HepG2 (cell line): ENCODE measurements around the gene TMEM86B. TPM values are rescaled to one million over a fixed set of nuclear protein-coding genes. Genes with fewer than 3 reads are reported as not detected.
A peak's percentile ranks its signal among the peaks of the same experiment; 100 is the strongest.

Experiments
- GATAD1 ChIP-seq: IDR thresholded peaks from 2 replicates; pipeline ENCODE4 v1.6.1; 2016; ENCODE audit warnings: missing genetic modification reagents, missing compliant biosample characterization
- KDM5B ChIP-seq: sonication (generic); formaldehyde crosslinking; IDR thresholded peaks from 2 replicates; pipeline ENCODE4 v1.4.0; 2020; ENCODE audit warnings: missing genetic modification reagents, mild to moderate bottlenecking, borderline replicate concordance
- KMT2A ChIP-seq: sonication (generic); formaldehyde crosslinking; IDR thresholded peaks from 2 replicates; pipeline ENCODE4 v1.4.0; 2020; ENCODE audit warnings: missing genetic modification reagents
- NR2C2 ChIP-seq: sonication (generic); formaldehyde crosslinking; IDR thresholded peaks from 2 replicates; pipeline ENCODE4 v1.4.0; 2020; ENCODE audit warnings: missing genetic modification reagents, mild to moderate bottlenecking, moderate library complexity, borderline replicate concordance
- NR2F1 ChIP-seq, 2 experiments: fragments of 450-650 bp in 1 of 2; formaldehyde crosslinking in 1 of 2; IDR thresholded peaks; 2 replicates each; pipeline versions ENCODE4 v1.5.0 to v1.6.1; 2016 to 2020; ENCODE audit warnings: mild to moderate bottlenecking in 1 of 2, missing compliant biosample characterization in 1 of 2, missing genetic modification reagents in 1 of 2, moderate library complexity in 1 of 2
- PCBP1 ChIP-seq: fragments of 200-400 bp; formaldehyde crosslinking; IDR thresholded peaks from 2 replicates; pipeline ENCODE4 v1.6.1; 2017; ENCODE audit warnings: mild to moderate bottlenecking, low read depth, low read length, borderline replicate concordance
- SIX4 ChIP-seq: sonication (generic); formaldehyde crosslinking; IDR thresholded peaks from 2 replicates; pipeline ENCODE4 v1.4.0; 2020; ENCODE audit warnings: missing genetic modification reagents
- SMYD3 ChIP-seq: sonication (generic); formaldehyde crosslinking; IDR thresholded peaks from 2 replicates; pipeline ENCODE4 v1.8.1; 2023; ENCODE audit warnings: mild to moderate bottlenecking, missing genetic modification reagents
- THAP11 ChIP-seq: IDR thresholded peaks from 2 replicates; pipeline ENCODE4 v1.6.1; 2016; ENCODE audit warnings: missing biosample characterization, missing genetic modification reagents
- ZFP36L2 ChIP-seq: sonication (generic); formaldehyde crosslinking; IDR thresholded peaks from 2 replicates; pipeline ENCODE4 v1.4.0; 2020; ENCODE audit warnings: missing genetic modification reagents
- ZFY ChIP-seq: sonication (generic); formaldehyde crosslinking; IDR thresholded peaks from 2 replicates; pipeline ENCODE4 v1.4.0; 2020; ENCODE audit warnings: missing genetic modification reagents
- ZMYM4 ChIP-seq: sonication (generic); formaldehyde crosslinking; IDR thresholded peaks from 2 replicates; pipeline ENCODE4 v1.8.1; 2023; ENCODE audit warnings: mild to moderate bottlenecking, missing genetic modification reagents
- ZNF350 ChIP-seq: sonication (generic); formaldehyde crosslinking; IDR thresholded peaks from 2 replicates; pipeline ENCODE4 v1.4.0; 2020; ENCODE audit warnings: mild to moderate bottlenecking, low read depth, missing genetic modification reagents, borderline replicate concordance
- ZNF430 ChIP-seq: sonication (generic); formaldehyde crosslinking; IDR thresholded peaks from 2 replicates; pipeline ENCODE4 v1.9.0; 2021; ENCODE audit warnings: mild to moderate bottlenecking, missing genetic modification reagents
- ZNF563 ChIP-seq: sonication (generic); formaldehyde crosslinking; IDR thresholded peaks from 2 replicates; pipeline ENCODE4 v1.8.0; 2022; ENCODE audit warnings: mild to moderate bottlenecking, moderate library complexity, missing genetic modification reagents
- ZNF619 ChIP-seq: sonication (generic); formaldehyde crosslinking; IDR thresholded peaks from 2 replicates; pipeline ENCODE4 v1.4.0; 2020; ENCODE audit warnings: mild to moderate bottlenecking, missing genetic modification reagents
- polyA plus RNA-seq, 8 experiments: library from polyadenylated mRNA; depleted of rRNA in 3 of 8; stranded (reverse) in 7 of 8; unstranded in 1 of 8; fragments of >200 nt; fragmentation: Illumina TruSeq in 4 of 8; extraction: Trizol in 4 of 8; gene quantifications; 2 replicates each; pipeline versions ENCODE4 v1.2.1 to v1.2.3, GENCODE V29; 2011 to 2016; ENCODE audit warnings: low read depth in 4 of 8, missing spikeins in 1 of 8, mixed read lengths in 1 of 8; ENCODE audit not compliant: insufficient read depth in 1 of 8
- total RNA-seq, 5 experiments: library from RNA; depleted of rRNA; stranded (reverse); fragments of >200 nt; fragmentation: Illumina TruSeq; extraction: Trizol; gene quantifications; 2 replicates each; pipeline ENCODE4 v1.2.3, GENCODE V29; 2016; ENCODE audit warnings: low read depth in 1 of 5
- TF ChIP-seq, protein P1 (sequence below): sonication (generic); formaldehyde crosslinking; IDR thresholded peaks from 2 replicates; pipeline ENCODE4 v1.8.0; 2022; ENCODE audit warnings: mild to moderate bottlenecking, missing genetic modification reagents; ENCODE audit not compliant: insufficient replicate concordance
- TF ChIP-seq, protein P2 (sequence below): IDR thresholded peaks from 2 replicates; pipeline ENCODE4 v1.6.1; 2012; ENCODE audit warnings: low read length, improper control_type of control experiment
- TF ChIP-seq, protein P3 (sequence below): sonication (generic); IDR thresholded peaks from 2 replicates; pipeline ENCODE4 v1.6.1; 2016; ENCODE audit warnings: low read depth, borderline replicate concordance
- TF ChIP-seq, protein P4 (sequence below): sonication (generic); formaldehyde crosslinking; IDR thresholded peaks from 2 replicates; pipeline ENCODE4 v1.8.0; 2022; ENCODE audit warnings: mild to moderate bottlenecking, missing genetic modification reagents, moderate library complexity

TMEM86B gene
- total and polyA plus RNA-seq, 2 of the 13 experiments (the other 11 are each of a cell fraction or from before 2014, with no cell fraction given), result 7.7 to 9.6 TPM

DNA sequence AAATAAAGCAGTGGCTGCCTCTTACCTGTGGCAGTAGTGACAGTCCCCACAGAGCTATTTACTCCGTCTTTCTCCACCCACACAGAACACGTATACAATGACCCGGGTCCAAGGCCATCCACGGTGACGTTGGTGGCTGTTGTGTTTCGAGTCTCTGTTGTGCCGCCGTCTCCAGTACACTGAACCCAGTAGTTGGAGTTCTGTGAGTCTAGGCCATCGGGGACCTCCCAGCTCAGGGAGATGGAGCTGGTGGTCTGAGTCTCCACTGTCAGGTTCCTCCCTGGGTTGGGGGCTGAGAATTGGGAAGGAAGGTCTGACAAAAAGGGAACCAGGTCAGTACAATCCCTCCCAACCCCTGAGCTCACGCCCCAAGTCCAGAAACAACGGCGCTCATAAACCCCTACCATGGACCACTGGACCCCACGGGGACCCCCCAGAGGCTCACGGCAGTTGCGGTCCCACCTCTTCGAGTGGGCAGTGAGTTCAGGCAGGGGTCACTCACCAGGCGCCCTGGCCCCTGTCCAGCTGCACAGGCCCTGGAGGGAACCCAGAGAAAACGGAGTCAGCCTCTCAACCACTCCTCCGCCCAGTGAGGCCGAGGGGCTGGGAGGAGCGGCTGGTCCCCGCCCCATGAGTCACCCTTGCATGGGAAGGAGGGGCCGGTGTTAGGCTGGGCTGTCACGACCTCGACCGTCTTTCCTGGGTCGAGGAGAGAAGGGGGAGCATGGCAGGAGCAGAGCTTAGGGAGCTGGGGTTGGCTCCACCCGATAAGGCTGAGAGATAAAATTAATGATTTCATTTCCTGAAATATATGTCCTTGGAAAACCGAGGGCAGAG lies 21.7 kb downstream of the TMEM86B start (continued):
- TF ChIP-seq, protein P1, sequence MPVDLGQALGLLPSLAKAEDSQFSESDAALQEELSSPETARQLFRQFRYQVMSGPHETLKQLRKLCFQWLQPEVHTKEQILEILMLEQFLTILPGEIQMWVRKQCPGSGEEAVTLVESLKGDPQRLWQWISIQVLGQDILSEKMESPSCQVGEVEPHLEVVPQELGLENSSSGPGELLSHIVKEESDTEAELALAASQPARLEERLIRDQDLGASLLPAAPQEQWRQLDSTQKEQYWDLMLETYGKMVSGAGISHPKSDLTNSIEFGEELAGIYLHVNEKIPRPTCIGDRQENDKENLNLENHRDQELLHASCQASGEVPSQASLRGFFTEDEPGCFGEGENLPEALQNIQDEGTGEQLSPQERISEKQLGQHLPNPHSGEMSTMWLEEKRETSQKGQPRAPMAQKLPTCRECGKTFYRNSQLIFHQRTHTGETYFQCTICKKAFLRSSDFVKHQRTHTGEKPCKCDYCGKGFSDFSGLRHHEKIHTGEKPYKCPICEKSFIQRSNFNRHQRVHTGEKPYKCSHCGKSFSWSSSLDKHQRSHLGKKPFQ (CRISPR knock-in tag), result no peak
- TF ChIP-seq ZMYM4 (CRISPR knock-in tag) (peak; percentile 73), ZNF430 (CRISPR knock-in tag) (peak; percentile 90; the same call in 1 of the 2 replicates), NR2F1 (CRISPR knock-in tag; IDR thresholded peaks at IDR 0.05) (peak in 1 of 2 experiments; percentile 9; a peak in 2 of 4 replicates), ZFY (peak; percentile 70), ZNF350 (peak; percentile 95), SIX4 (CRISPR knock-in tag) (peak; percentile 49; the same call in 1 of the 2 replicates), ZNF619 (CRISPR knock-in tag) (0 out of 2 replicates have a peak, but pooled peaks have one; percentile 78), PCBP1 (0 out of 2 replicates have a peak, but pooled peaks have one; percentile 82), NR2C2 (CRISPR knock-in tag) (no peak), SMYD3 (CRISPR knock-in tag) (peak; percentile 89), KDM5B (CRISPR knock-in tag) (peak; percentile 73; the same call in 1 of the 2 replicates), THAP11 (CRISPR knock-in tag) (peak; percentile 73), ZNF563 (CRISPR knock-in tag) (no peak), GATAD1 (CRISPR knock-in tag) (peak; percentile 33; the same call in 1 of the 2 replicates), ZFP36L2 (CRISPR knock-in tag) (no peak), KMT2A (CRISPR knock-in tag) (no peak)
- TF ChIP-seq, protein P2, sequence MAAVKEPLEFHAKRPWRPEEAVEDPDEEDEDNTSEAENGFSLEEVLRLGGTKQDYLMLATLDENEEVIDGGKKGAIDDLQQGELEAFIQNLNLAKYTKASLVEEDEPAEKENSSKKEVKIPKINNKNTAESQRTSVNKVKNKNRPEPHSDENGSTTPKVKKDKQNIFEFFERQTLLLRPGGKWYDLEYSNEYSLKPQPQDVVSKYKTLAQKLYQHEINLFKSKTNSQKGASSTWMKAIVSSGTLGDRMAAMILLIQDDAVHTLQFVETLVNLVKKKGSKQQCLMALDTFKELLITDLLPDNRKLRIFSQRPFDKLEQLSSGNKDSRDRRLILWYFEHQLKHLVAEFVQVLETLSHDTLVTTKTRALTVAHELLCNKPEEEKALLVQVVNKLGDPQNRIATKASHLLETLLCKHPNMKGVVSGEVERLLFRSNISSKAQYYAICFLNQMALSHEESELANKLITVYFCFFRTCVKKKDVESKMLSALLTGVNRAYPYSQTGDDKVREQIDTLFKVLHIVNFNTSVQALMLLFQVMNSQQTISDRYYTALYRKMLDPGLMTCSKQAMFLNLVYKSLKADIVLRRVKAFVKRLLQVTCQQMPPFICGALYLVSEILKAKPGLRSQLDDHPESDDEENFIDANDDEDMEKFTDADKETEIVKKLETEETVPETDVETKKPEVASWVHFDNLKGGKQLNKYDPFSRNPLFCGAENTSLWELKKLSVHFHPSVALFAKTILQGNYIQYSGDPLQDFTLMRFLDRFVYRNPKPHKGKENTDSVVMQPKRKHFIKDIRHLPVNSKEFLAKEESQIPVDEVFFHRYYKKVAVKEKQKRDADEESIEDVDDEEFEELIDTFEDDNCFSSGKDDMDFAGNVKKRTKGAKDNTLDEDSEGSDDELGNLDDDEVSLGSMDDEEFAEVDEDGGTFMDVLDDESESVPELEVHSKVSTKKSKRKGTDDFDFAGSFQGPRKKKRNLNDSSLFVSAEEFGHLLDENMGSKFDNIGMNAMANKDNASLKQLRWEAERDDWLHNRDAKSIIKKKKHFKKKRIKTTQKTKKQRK, result no peak
- TF ChIP-seq, protein P3, sequence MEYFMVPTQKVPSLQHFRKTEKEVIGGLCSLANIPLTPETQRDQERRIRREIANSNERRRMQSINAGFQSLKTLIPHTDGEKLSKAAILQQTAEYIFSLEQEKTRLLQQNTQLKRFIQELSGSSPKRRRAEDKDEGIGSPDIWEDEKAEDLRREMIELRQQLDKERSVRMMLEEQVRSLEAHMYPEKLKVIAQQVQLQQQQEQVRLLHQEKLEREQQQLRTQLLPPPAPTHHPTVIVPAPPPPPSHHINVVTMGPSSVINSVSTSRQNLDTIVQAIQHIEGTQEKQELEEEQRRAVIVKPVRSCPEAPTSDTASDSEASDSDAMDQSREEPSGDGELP, result peak; percentile 70; the same call in 1 of the 2 replicates
- TF ChIP-seq, protein P4, sequence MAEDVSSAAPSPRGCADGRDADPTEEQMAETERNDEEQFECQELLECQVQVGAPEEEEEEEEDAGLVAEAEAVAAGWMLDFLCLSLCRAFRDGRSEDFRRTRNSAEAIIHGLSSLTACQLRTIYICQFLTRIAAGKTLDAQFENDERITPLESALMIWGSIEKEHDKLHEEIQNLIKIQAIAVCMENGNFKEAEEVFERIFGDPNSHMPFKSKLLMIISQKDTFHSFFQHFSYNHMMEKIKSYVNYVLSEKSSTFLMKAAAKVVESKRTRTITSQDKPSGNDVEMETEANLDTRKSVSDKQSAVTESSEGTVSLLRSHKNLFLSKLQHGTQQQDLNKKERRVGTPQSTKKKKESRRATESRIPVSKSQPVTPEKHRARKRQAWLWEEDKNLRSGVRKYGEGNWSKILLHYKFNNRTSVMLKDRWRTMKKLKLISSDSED (CRISPR knock-in tag), result no peak
